Peyer's patch (tissue), 4 donors: Measurements from ENCODE around the gene PLAU. TPM values are rescaled to one million over a fixed set of nuclear protein-coding genes. Genes with fewer than 3 reads are reported as not detected.

Experiments
- DNase-seq, 3 donors: peaks; one replicate each; pipeline ENCODE4 v3.0.0-alpha.2; 2017 to 2019
- H3K27ac ChIP-seq, 4 donors: fragments of 200-600 bp; sonication (generic); one replicate each; pipeline ENCODE4 v1.5.1; 2016 to 2019
- H3K27me3 ChIP-seq, 2 donors: fragments of 200-600 bp; sonication (generic); one replicate each; pipeline ENCODE4 v1.5.1; 2019
- H3K36me3 ChIP-seq, 3 donors: fragments of 200-600 bp; sonication (generic); one replicate each; pipeline ENCODE4 v1.5.1; 2016 to 2019
- H3K4me1 ChIP-seq, 4 donors: fragments of 200-600 bp; sonication (generic); one replicate each; pipeline ENCODE4 v1.5.1; 2016 to 2019
- H3K4me3 ChIP-seq, 4 donors: fragments of 200-600 bp; sonication (generic); 1 replicate in 3 of 4; 2 replicates in 1 of 4; pipeline ENCODE4 v1.5.1; 2016 to 2019; ENCODE audit warnings: mild to moderate bottlenecking in 1 of 4
- H3K9me3 ChIP-seq, 4 donors: fragments of 200-600 bp; sonication (generic); one replicate each; pipeline ENCODE4 v1.5.1; 2016 to 2019; ENCODE audit warnings: mild to moderate bottlenecking in 1 of 4
- CTCF ChIP-seq, 6 experiments: fragments of 450-650 bp in 4 of 6; fragments of 200-600 bp in 2 of 6; sonication (generic) in 1 of 6; IDR thresholded peaks; one replicate each; pipeline ENCODE4 v1.5.1; 2017 to 2019; ENCODE audit warnings: antibody characterized with exemption in 6 of 6, mild to moderate bottlenecking in 3 of 6, moderate library complexity in 1 of 6
- POLR2A ChIP-seq, 2 donors: fragments of 450-650 bp; IDR thresholded peaks; one replicate each; pipeline ENCODE4 v1.5.1; 2017; ENCODE audit warnings: antibody characterized with exemption in 2 of 2, mild to moderate bottlenecking in 2 of 2, moderate library complexity in 2 of 2
- total RNA-seq, 4 donors: library from RNA; depleted of rRNA; stranded (reverse); fragments of >200 nt; gene quantifications; one replicate each; pipeline ENCODE4 v1.1.0, GENCODE V29; 2016

PLAU gene
- total RNA-seq, 4 donors from 2014 or later, result 0.53 to 6.6 (median 2.7) TPM

GRCh38 chr10:73965890-73966768 lies 55.2 kb downstream of the PLAU start:
- H3K4me3 ChIP-seq, result peak overlapping the region in 2 of 4 donors; percentile 9 to 40
- peak in 2 of 3 donors; percentile 70 to 77 for DNase-seq
- peak overlapping the region; percentile 63 to 93 (median 76) for H3K27ac ChIP-seq
- no peak for TF ChIP-seq POLR2A (IDR thresholded peaks at IDR 0.05)
- no peak for TF ChIP-seq CTCF (IDR thresholded peaks at IDR 0.05)
- H3K4me1 ChIP-seq, result peaks cover 0 to 22% (median 5%) of the 10 kb centered on the region in 4 donors
- no peaks in the 10 kb centered on the region for H3K9me3 ChIP-seq
- H3K36me3 ChIP-seq, result no peaks in the 10 kb centered on the region
- no peaks in the 10 kb centered on the region for H3K27me3 ChIP-seq

GRCh38 chr10:73967022-73967429 lies 56.1 kb downstream of the PLAU start:
- peak overlapping the region in 3 of 4 donors; percentile 75 to 93 (median 77) for H3K27ac ChIP-seq
- no peak overlapping the region for H3K4me3 ChIP-seq
- TF ChIP-seq POLR2A (IDR thresholded peaks at IDR 0.05), result no peak
- no peak for TF ChIP-seq CTCF (IDR thresholded peaks at IDR 0.05)
- H3K36me3 ChIP-seq, result no peaks in the 10 kb centered on the region
- H3K4me1 ChIP-seq, result peaks cover 0 to 22% (median 5%) of the 10 kb centered on the region in 4 donors
- DNase-seq, result no peak
- H3K9me3 ChIP-seq, result no peaks in the 10 kb centered on the region
- H3K27me3 ChIP-seq, result no peaks in the 10 kb centered on the region

Other genes starting within 250 kb of the PLAU start
- gene AGAP5, start 213.0 kb upstream of the PLAU start, total RNA-seq, result 10 to 100 TPM; 11.6 to 23.3 (median 16.1) TPM
- gene SEC24C, start 166.8 kb upstream of the PLAU start, total RNA-seq, result 10 to 100 TPM; 48.7 to 81.5 (median 79.9) TPM
- gene CHCHD1, start 129.1 kb upstream of the PLAU start, total RNA-seq, result 10 to 100 TPM in 3 of 4 donors, 1 to 10 TPM in 1; 9.9 to 36.8 (median 20.9) TPM
- gene ZSWIM8, start 125.5 kb upstream of the PLAU start, total RNA-seq, result 100 to 1,000 TPM in 3 of 4 donors, 10 to 100 TPM in 1; 87.5 to 345 (median 187) TPM
- 10 to 100 TPM; 16.5 to 39.1 (median 27.7) TPM for gene NDST2, start 99.5 kb upstream of the PLAU start, total RNA-seq
- gene CAMK2G, start 36.6 kb upstream of the PLAU start, total RNA-seq, result 100 to 1,000 TPM in 3 of 4 donors, 10 to 100 TPM in 1; 34.7 to 159 (median 110) TPM
- 100 to 1,000 TPM in 1 of 4 donors, 10 to 100 TPM in 3; 36.3 to 103 (median 61.4) TPM for gene VCL, start 87.0 kb downstream of the PLAU start, total RNA-seq
- 10 to 100 TPM; 17.5 to 23.2 (median 22.0) TPM for gene AP3M1, start 239.7 kb downstream of the PLAU start, total RNA-seq
- 10 to 100 TPM in 3 of 4 donors, 1 to 10 TPM in 1; 7.4 to 50.3 (median 14.3) TPM for gene ADK, start 240.1 kb downstream of the PLAU start, total RNA-seq